ENCODE results near the gene CYP2U1. TPM values are rescaled to one million over a fixed set of nuclear protein-coding genes. Genes with fewer than 3 reads are reported as not detected.
"Not testable (repeated sequence)": the region's sequence is repeated elsewhere in the genome, so short reads cannot be mapped to it uniquely, and the experiment has no call there.

Gene CYP2U1
- total RNA-seq, 1 donor from 2014 or later: 7.8 TPM

- no peak for DNase-seq (ENCODE audit: extremely low spot score, unreplicated experiment)
- no peaks in the 10 kb centered on the region for H3K36me3 Mint-ChIP-seq
- no peak overlapping the region for H3K4me3 Mint-ChIP-seq
- peaks cover 4% of the 10 kb centered on the region for H3K27me3 Mint-ChIP-seq
- H3K4me1 Mint-ChIP-seq (ENCODE audit: unreplicated experiment): no peaks in the 10 kb centered on the region
- no peak for TF ChIP-seq CTCF (conservative IDR thresholded peaks at IDR 0.05)
- H3K9me3 Mint-ChIP-seq: no peaks in the 10 kb centered on the region
- H3K27ac Mint-ChIP-seq: no peak overlapping the region
Observed at GRCh38 chr4:107922486-107923473, 8.6 kb upstream of the CYP2U1 start.

DNA sequence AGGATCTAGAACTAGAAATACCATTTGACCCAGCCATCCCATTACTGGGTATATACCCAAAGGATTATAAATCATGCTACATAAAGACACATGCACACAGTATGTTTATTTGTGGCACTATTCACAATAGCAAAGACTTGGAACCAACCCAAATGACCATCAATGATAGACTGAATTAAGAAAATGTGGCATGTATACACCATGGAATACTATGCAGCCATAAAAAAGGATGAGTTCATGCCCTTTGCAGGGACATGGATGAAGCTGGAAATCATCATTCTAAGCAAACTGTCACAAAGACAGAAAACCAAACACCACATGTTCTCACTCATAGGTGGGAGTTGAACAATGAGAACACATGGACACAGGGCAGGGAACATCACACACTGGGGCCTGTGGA, 5.6 kb upstream of the CYP2U1 start:
- DNase-seq (ENCODE audit: extremely low spot score, unreplicated experiment); H3K4me3 Mint-ChIP-seq; H3K9me3 Mint-ChIP-seq; H3K4me1 Mint-ChIP-seq (ENCODE audit: unreplicated experiment); H3K27ac Mint-ChIP-seq; H3K36me3 Mint-ChIP-seq; H3K27me3 Mint-ChIP-seq: not testable (repeated sequence)

GRCh38 chr4:107926875-107927274, 4.5 kb upstream of the CYP2U1 start:
- not testable (repeated sequence) for H3K4me3 Mint-ChIP-seq; H3K4me1 Mint-ChIP-seq (ENCODE audit: unreplicated experiment); DNase-seq (ENCODE audit: extremely low spot score, unreplicated experiment); H3K36me3 Mint-ChIP-seq; H3K27ac Mint-ChIP-seq; H3K9me3 Mint-ChIP-seq
- peaks cover 13% of the 10 kb centered on the region for H3K27me3 Mint-ChIP-seq

GRCh38 chr4:107931775-107932321, 499 bp downstream of the CYP2U1 start:
- Mint-ChIP-seq H3K4me1 (ENCODE audit: unreplicated experiment) (peaks cover 25% of the 10 kb centered on the region), H3K27me3 (peaks cover 16% of the 10 kb centered on the region), H3K36me3 (peaks cover 11% of the 10 kb centered on the region), H3K9me3 (no peaks in the 10 kb centered on the region), H3K4me3 (peak overlapping the region; percentile 87), H3K27ac (no peak overlapping the region)
- no peak for DNase-seq (ENCODE audit: extremely low spot score, unreplicated experiment)
- TF ChIP-seq CTCF (conservative IDR thresholded peaks at IDR 0.05): no peak

DNA sequence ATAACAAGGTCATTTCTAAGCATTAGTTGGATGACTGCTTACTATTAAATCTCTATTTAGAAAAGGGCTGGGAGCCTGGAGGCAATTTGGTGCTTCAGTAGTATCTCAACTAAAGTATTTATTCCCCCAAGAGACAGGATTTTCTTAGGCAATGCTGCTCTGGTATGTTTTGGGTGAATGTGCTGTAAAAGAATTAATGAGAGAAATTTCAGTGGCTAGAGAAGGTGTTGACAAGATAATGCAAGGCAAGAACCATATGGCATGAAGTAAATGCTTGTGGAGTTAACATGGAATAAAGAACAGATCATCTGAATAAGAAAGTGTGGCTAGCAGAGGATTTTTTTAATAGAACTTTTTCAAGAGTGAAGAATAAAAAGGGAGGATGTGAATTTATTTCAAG, 3.9 kb downstream of the CYP2U1 start:
- Mint-ChIP-seq H3K27me3 (peaks cover 12% of the 10 kb centered on the region), H3K27ac (no peak overlapping the region), H3K36me3 (peaks cover 19% of the 10 kb centered on the region), H3K4me3 (no peak overlapping the region), H3K9me3 (peaks cover 5% of the 10 kb centered on the region), H3K4me1 (ENCODE audit: unreplicated experiment) (peaks cover 25% of the 10 kb centered on the region)
- TF ChIP-seq CTCF (conservative IDR thresholded peaks at IDR 0.05): no peak
- DNase-seq (ENCODE audit: extremely low spot score, unreplicated experiment): no peak

GRCh38 chr4:107937040-107937439, 5.7 kb downstream of the CYP2U1 start:
- TF ChIP-seq CTCF (conservative IDR thresholded peaks at IDR 0.05): no peak
- no peak for DNase-seq (ENCODE audit: extremely low spot score, unreplicated experiment)
- Mint-ChIP-seq H3K27ac (no peak overlapping the region), H3K27me3 (peaks cover 6% of the 10 kb centered on the region), H3K36me3 (peaks cover 19% of the 10 kb centered on the region), H3K4me3 (no peak overlapping the region), H3K9me3 (peaks cover 5% of the 10 kb centered on the region), H3K4me1 (ENCODE audit: unreplicated experiment) (peaks cover 18% of the 10 kb centered on the region)
